Hematopoietic multipotent progenitor cell treated with erythropoietin and hydrocortisone succinate and interleukin-3 and kit ligand, for 15 days (in vitro differentiated cells): ENCODE measurements around the gene LRIT1.
"Not testable (repeated sequence)": the region's sequence is repeated elsewhere in the genome, so short reads cannot be mapped to it uniquely, and the experiment has no call there.

Experiments
- DNase-seq: peaks from one replicate; pipeline ENCODE4 v3.0.0-alpha.2; 2015; ENCODE audit warnings: low spot score

Gene LRIT1

GRCh38 chr10:84241185-84241790 lies at the start of gene LRIT1:
TSS of gene LRIT1 (minus strand) at chr10:84241546. CDS start at chr10:84241439, 107 bp downstream.
- DNase-seq = no peak

GRCh38 chr10:84290235-84290634 lies 48.9 kb upstream of the LRIT1 start:
- DNase-seq = no peak

GRCh38 chr10:84289521-84290200 lies 48.3 kb upstream of the LRIT1 start:
- DNase-seq = no peak

- no peak for DNase-seq
These were observed 46.8 kb upstream of the LRIT1 start for GRCh38 chr10:84288151-84288550.

- no peak for DNase-seq
These were observed 45.3 kb upstream of the LRIT1 start for GRCh38 chr10:84286695-84287094.

- DNase-seq = not testable (repeated sequence)
These were observed 38.6 kb upstream of the LRIT1 start for GRCh38 chr10:84279876-84280475.

- DNase-seq = no peak
These were observed 29.4 kb upstream of the LRIT1 start for GRCh38 chr10:84270708-84271107.

GRCh38 chr10:84269773-84270172 lies 28.4 kb upstream of the LRIT1 start:
- DNase-seq = no peak

- DNase-seq = no peak
These were observed 27.8 kb upstream of the LRIT1 start for GRCh38 chr10:84269162-84269561.

- peak; percentile 3 for DNase-seq
These were observed 26.3 kb upstream of the LRIT1 start for GRCh38 chr10:84267503-84268126.

GRCh38 chr10:84265418-84265817 lies 24.1 kb upstream of the LRIT1 start:
- DNase-seq = no peak

- DNase-seq = peak; percentile 41
These were observed 23.3 kb upstream of the LRIT1 start for GRCh38 chr10:84264611-84265141.

- DNase-seq = no peak
These were observed 22.4 kb upstream of the LRIT1 start for GRCh38 chr10:84263716-84264115.

- no peak for DNase-seq
These were observed 21.0 kb upstream of the LRIT1 start for GRCh38 chr10:84262190-84262956.

GRCh38 chr10:84261236-84261915 lies 20.0 kb upstream of the LRIT1 start:
- no peak for DNase-seq

- DNase-seq = no peak
These were observed 16.8 kb upstream of the LRIT1 start for GRCh38 chr10:84258034-84258695.

- no peak for DNase-seq
These were observed 16.1 kb upstream of the LRIT1 start for GRCh38 chr10:84257343-84258020.

GRCh38 chr10:84256510-84257342 lies 15.4 kb upstream of the LRIT1 start:
- peak; percentile 10 for DNase-seq
